Activated gamma-delta T cell treated with Interleukin-2 at 50 U/mL for 16 hours (primary cell): ENCODE measurements around the gene PEDS1.
"Not testable (repeated sequence)": the region's sequence is repeated elsewhere in the genome, so short reads cannot be mapped to it uniquely, and the experiment has no call there.

ENCODE experiments used
- DNase-seq: peaks from one replicate; pipeline ENCODE4 v3.0.0-alpha.2; 2020

PEDS1 gene

GRCh38 chr20:50161494-50161893 lies 8.0 kb upstream of the PEDS1 start:
- not testable (repeated sequence) for DNase-seq

- no peak for DNase-seq
Observed at GRCh38 chr20:50153153-50153499, 397 bp downstream of the PEDS1 start.

- no peak for DNase-seq
Observed at GRCh38 chr20:50152394-50153152, 950 bp downstream of the PEDS1 start.

- no peak for DNase-seq
Observed at GRCh38 chr20:50151034-50151743, 2.3 kb downstream of the PEDS1 start.

GRCh38 chr20:50149481-50150254 lies 3.9 kb downstream of the PEDS1 start:
- no peak for DNase-seq

- peak; percentile 67 for DNase-seq
Observed at GRCh38 chr20:50146732-50147662, 6.5 kb downstream of the PEDS1 start.

GRCh38 chr20:50146214-50146613 lies 7.3 kb downstream of the PEDS1 start:
- no peak for DNase-seq

- DNase-seq: no peak
Observed at GRCh38 chr20:50145566-50145965, 8.0 kb downstream of the PEDS1 start.

GRCh38 chr20:50144362-50144761 lies 9.2 kb downstream of the PEDS1 start:
- no peak for DNase-seq

GRCh38 chr20:50142812-50143211 lies 10.7 kb downstream of the PEDS1 start:
- no peak for DNase-seq

- no peak for DNase-seq
Observed at GRCh38 chr20:50141811-50142561, 11.5 kb downstream of the PEDS1 start.

GRCh38 chr20:50141018-50141675 lies 12.4 kb downstream of the PEDS1 start:
- DNase-seq: no peak

GRCh38 chr20:50140339-50140859 lies 13.1 kb downstream of the PEDS1 start:
- DNase-seq: no peak

- no peak for DNase-seq
Observed at GRCh38 chr20:50138479-50139393, 14.8 kb downstream of the PEDS1 start.

GRCh38 chr20:50138120-50138478 lies 15.4 kb downstream of the PEDS1 start:
- DNase-seq: no peak

GRCh38 chr20:50137702-50138101 lies 15.8 kb downstream of the PEDS1 start:
- not testable (repeated sequence) for DNase-seq

- no peak for DNase-seq
Observed at GRCh38 chr20:50136822-50137599, 16.5 kb downstream of the PEDS1 start.

GRCh38 chr20:50135157-50135556 lies 18.4 kb downstream of the PEDS1 start:
- not testable (repeated sequence) for DNase-seq
